ENCODE measurements around the gene POTEM. TPM values are rescaled to one million over a fixed set of nuclear protein-coding genes. Genes with fewer than 3 reads are reported as not detected.
A peak's percentile ranks its signal among the peaks of the same experiment; 100 is the strongest.
"Not testable (repeated sequence)": the region's sequence is repeated elsewhere in the genome, so short reads cannot be mapped to it uniquely, and the experiment has no call there.

Gene POTEM
- total RNA-seq, result not detected
- long read RNA-seq, result 0 reads

DNA sequence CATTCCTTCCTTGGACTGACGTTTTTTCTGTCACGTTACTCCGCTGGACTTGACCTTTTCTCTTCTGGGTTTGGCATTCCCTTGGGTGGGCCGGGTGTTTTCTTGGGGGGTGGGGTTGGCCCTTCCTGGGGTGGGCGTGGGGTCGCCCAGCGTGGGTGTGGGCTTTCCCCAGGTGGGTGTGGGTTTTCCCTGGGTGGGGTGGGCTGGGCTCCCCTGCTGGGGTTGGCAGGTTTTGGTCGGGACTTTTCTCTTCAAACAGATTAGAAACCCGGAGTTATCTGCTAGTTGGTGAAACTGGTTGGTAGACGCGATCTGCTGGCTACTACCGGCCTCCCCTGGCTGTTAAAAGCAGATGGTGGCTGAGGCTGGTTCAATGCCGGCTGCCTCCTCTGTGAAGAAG, at the start of gene POTEM:
Gene POTEM (plus strand): TSS at position 301 of the 400 bp plus-strand sequence. CDS start 52 bp downstream, at position 353.
- DNase-seq; ATAC-seq; intact Hi-C loops (cut with DNase I): not testable (repeated sequence)

- ATAC-seq; intact Hi-C loops (cut with DNase I); DNase-seq: not testable (repeated sequence)
These were observed 48.9 kb upstream of the POTEM start for GRCh38 chr14:18918345-18918744.

GRCh38 chr14:18920052-18920451, 47.2 kb upstream of the POTEM start:
- ATAC-seq; intact Hi-C loops (cut with DNase I); DNase-seq: not testable (repeated sequence)

DNA sequence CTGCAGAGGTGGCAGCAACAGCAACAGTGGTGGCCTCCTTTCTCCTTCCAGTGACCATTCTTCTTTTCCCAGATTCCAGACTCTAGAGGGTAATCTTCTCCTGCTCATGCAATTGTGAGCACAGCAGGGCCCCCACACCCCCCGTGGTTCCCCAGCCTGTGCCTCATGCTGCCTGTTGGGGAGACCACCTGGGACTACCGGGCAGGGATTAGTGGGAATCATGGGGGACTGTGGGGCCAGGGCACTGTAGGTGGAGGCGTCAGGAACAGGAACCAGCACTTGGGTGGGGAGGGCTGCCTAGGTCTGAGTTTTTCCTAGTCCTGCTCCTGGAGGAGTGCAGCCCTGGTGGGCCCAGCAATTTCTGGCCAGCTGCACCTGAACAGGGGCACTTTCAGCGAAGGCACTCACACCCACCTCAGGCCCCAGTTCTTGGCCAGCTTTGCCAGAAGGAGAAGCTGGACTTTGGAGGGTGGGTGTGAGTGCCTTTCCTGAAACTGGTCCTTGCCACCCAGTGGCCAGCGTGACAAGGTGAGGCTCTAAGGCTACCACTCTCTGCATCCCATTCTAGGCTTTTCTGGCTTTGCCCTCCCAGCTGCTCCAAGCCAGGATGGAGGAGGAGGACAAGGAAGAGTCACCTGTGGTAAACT, 46.1 kb upstream of the POTEM start:
- intact Hi-C loops (cut with DNase I); DNase-seq: not testable (repeated sequence)
- peak in 1 of 2 donors; percentile 36 for ATAC-seq

DNA sequence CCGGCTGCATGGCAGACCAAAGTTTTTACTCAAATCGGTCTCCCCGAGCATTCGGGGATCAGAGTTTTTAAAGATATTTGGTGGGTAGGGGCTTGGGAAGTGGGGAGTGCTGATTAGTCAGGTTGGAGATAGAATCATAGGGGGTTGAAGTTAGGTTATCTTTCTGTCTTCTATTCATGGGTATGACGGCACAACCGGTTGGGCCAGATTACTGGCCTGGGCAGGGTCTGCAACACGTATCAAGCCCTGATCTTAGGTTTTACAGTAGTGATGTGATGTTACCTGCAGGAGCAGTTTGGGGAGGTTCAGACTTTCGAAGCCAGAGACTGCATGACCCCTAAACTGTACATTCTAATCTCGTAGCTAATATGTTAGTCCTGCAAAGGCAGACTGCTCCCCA, 30.4 kb upstream of the POTEM start:
- ATAC-seq; DNase-seq; intact Hi-C loops (cut with DNase I): not testable (repeated sequence)

DNA sequence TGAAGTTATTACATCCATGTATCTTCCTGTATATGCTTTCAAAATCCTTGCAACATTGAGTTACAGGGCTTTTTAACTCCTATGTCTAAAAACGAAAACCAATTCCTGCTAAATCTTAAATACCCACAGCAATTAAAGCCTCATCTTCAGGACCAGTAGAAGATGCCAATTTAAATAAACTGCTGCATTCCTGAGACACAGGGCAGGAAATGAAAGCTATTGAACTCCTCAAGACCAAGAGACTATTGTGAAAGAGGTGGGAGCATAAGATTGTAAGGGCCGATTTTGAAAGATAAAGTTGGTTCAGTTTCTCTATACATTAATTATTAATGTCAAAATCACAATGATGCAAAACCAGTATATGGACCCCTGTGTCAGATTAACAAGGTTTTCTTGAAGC, 28.5 kb upstream of the POTEM start:
- ATAC-seq; DNase-seq; intact Hi-C loops (cut with DNase I): not testable (repeated sequence)

- ATAC-seq; DNase-seq; intact Hi-C loops (cut with DNase I): not testable (repeated sequence)
These were observed 17.3 kb upstream of the POTEM start for GRCh38 chr14:18949939-18950338.

DNA sequence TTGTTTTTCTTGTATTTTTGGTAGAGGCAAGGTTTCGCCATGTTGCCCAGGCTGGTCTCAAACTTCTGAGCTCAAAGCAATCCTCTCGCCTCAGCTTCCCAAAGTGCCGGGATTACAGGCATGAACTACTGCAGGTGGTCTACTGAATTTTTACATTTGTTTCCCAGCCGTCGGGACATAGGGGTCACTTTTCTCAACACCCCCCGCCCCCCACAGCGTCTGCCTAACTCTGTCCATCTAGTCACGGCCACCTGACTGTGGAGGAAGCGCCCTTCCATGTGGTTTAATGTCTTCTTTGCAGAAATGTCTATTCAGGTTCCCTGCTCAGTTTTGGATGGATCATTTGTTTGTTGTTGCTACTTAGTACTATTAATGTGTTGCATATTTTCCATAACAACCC, 14.1 kb upstream of the POTEM start:
- DNase-seq; intact Hi-C loops (cut with DNase I); ATAC-seq: not testable (repeated sequence)

DNA sequence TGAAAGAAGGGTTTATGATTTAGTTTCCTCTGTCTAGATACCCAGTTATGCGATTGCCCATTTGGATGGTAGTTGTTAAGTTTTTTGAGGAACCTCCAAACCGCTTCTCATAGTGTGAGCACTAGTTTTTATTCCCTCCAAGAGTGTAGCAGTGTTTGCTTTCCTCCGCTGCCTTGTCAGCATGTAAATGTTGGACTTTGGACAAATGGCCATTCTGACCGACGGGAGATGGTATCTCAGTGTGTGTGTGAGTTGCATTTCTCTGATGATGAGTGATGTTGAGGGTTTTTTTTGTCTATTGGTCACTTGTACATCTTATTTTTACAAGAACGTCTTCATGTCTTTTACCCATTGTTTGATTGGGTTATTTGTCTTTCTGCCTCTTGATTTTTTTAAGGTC, 11.4 kb upstream of the POTEM start:
- intact Hi-C loops (cut with DNase I); DNase-seq; ATAC-seq: not testable (repeated sequence)

- DNase-seq; intact Hi-C loops (cut with DNase I); ATAC-seq: not testable (repeated sequence)
These were observed 5.7 kb upstream of the POTEM start for GRCh38 chr14:18961576-18961975.

DNA sequence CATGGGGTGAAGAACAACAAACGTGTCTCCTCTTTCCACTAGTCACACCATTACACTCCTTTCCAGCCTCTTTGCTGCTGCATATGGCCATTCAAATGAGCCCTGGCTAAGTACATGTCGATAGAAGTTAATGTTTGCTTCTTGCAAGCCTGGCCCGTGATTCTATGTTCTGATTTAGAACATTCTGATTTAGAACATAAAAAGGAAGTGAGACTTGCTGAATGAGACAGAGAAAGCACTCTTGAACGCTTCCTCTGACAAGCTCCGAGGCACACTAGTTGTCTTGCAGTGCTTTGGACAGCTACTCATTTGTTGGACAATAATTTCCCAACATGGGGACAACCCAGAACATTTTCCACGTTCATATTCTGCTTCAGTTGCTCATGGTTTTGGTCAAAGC, 5.1 kb upstream of the POTEM start:
- ATAC-seq; DNase-seq; intact Hi-C loops (cut with DNase I): not testable (repeated sequence)

GRCh38 chr14:18963276-18963675, 4.0 kb upstream of the POTEM start:
- DNase-seq; intact Hi-C loops (cut with DNase I): not testable (repeated sequence)
- peak in 1 of 2 donors; percentile 26 for ATAC-seq

DNA sequence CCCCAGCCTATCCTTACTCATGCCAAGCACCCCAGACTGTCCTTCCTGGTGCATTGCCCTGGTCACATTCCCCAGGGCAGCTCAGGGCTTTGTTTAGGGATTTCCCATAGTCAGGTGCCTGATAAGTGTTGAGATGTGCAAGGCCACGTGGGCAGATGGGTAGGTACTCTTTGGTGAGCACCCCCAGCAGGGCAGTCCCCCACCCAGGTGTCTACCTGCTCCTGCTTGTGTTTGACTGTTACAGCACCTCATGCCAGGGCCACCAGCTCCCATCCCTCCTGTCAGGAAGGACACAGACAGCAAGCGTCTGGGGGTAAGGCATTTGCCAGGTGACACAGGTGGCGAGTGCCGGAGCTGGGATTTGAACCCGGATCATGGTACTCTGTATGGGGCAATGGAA, 2.4 kb upstream of the POTEM start:
- intact Hi-C loops (cut with DNase I); ATAC-seq; DNase-seq: not testable (repeated sequence)

DNA sequence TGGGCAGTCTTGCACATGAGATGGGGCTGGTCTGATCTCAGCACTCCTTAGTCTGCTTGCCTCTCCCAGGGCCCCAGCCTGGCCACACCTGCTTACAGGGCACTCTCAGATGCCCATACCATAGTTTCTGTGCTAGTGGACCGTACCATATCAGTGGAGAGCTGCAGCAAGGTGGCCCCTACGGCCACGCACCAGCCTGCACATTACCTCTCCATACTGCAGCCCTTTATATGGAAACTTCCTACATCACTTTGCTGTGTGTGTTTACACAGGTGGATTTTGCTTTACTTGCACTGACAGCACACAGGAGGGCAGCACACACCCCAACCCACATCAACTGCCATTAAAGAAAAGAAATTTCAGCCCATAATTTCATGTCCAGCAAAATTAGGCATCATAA, 35.3 kb downstream of the POTEM start:
- DNase-seq; intact Hi-C loops (cut with DNase I); ATAC-seq: not testable (repeated sequence)

DNA sequence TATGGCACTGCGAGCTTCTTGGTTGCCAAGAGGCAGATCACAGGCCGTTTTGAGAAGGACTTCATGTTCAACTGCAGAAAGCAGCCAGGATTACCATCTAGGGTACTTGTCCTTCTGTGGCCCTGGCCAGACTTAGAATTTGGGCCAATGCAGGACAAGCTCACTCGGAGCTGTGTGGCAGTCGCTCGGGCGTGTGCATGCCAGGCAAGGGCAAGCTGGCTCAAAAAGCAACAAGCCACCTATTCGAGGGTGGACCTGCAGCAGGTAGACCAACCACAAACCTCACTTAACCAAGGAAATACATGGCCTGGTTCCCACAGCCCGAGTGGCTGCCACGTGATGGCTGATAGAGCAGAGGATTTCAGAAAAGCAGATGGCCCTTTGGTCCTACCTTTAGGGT, 39.3 kb downstream of the POTEM start:
- ATAC-seq; DNase-seq; intact Hi-C loops (cut with DNase I): not testable (repeated sequence)

GRCh38 chr14:19007678-19008077, 40.4 kb downstream of the POTEM start:
- intact Hi-C loops (cut with DNase I); ATAC-seq; DNase-seq: not testable (repeated sequence)

GRCh38 chr14:19011029-19011428, 43.8 kb downstream of the POTEM start:
- intact Hi-C loops (cut with DNase I); DNase-seq; ATAC-seq: not testable (repeated sequence)

GRCh38 chr14:19011703-19012102, 44.5 kb downstream of the POTEM start:
- intact Hi-C loops (cut with DNase I); ATAC-seq; DNase-seq: not testable (repeated sequence)

- ATAC-seq; DNase-seq; intact Hi-C loops (cut with DNase I): not testable (repeated sequence)
These were observed 48.0 kb downstream of the POTEM start for GRCh38 chr14:19015185-19015584.

- ATAC-seq; intact Hi-C loops (cut with DNase I); DNase-seq: not testable (repeated sequence)
These were observed 57.9 kb downstream of the POTEM start for GRCh38 chr14:19025080-19025589.

Measured in left cardiac atrium (tissue), 4 donors.